GM23338 (cell line): Measurements from ENCODE around the gene THBS1. TPM values are rescaled to one million over a fixed set of nuclear protein-coding genes. Genes with fewer than 3 reads are reported as not detected.

ENCODE experiments used
- ATAC-seq: fragments of 200-7000 bp; cut with Tn5 transposase; 3 replicates; pipeline ENCODE4 v1.9.1; 2020
- DNase-seq: peaks from one replicate; pipeline ENCODE4 v3.0.0-alpha.2; 2015; ENCODE audit warnings: low spot score
- H2AFZ ChIP-seq: fragments of 200-600 bp; sonication (generic); 2 replicates; pipeline ENCODE4 v1.8.0; 2016; ENCODE audit warnings: antibody characterized with exemption, mild to moderate bottlenecking, moderate library complexity
- H3F3A ChIP-seq: fragments of 200-600 bp; sonication (generic); replicated peaks from 2 replicates; pipeline ENCODE4 v1.8.0; 2017; ENCODE audit warnings: antibody characterized with exemption, mixed run types, low read depth
- H3K27ac ChIP-seq: fragments of 200-600 bp; sonication (generic); 2 replicates; pipeline ENCODE4 v1.6.1; 2016; ENCODE audit warnings: low read depth
- H3K27me3 ChIP-seq: fragments of 200-600 bp; sonication (generic); 2 replicates; pipeline ENCODE4 v1.8.0; 2016; ENCODE audit warnings: mild to moderate bottlenecking, mixed run types, moderate library complexity; ENCODE audit not compliant: insufficient read depth
- H3K36me3 ChIP-seq: fragments of 200-600 bp; sonication (generic); 2 replicates; pipeline ENCODE4 v1.8.0; 2016; ENCODE audit warnings: mild to moderate bottlenecking; ENCODE audit not compliant: insufficient read depth
- H3K4me1 ChIP-seq: fragments of 200-600 bp; sonication (generic); 2 replicates; pipeline ENCODE4 v1.8.0; 2016; ENCODE audit warnings: mild to moderate bottlenecking, moderate library complexity; ENCODE audit not compliant: insufficient read depth
- H3K4me2 ChIP-seq: fragments of 200-600 bp; sonication (generic); 2 replicates; pipeline ENCODE4 v1.7.1; 2017; ENCODE audit warnings: mixed run types
- H3K4me3 ChIP-seq: fragments of 200-600 bp; sonication (generic); 2 replicates; pipeline ENCODE4 v1.6.1; 2016; ENCODE audit warnings: mixed run types
- H3K79me2 ChIP-seq: fragments of 200-600 bp; sonication (generic); replicated peaks from 2 replicates; pipeline ENCODE4 v1.8.0; 2017; ENCODE audit warnings: mild to moderate bottlenecking; ENCODE audit not compliant: insufficient read depth
- H3K9me2 ChIP-seq: fragments of 200-600 bp; sonication (generic); 2 replicates; pipeline ENCODE4 v1.8.0; 2017; ENCODE audit not compliant: insufficient read depth
- H4K20me1 ChIP-seq: fragments of 200-600 bp; sonication (generic); replicated peaks from 2 replicates; pipeline ENCODE4 v1.8.0; 2017; ENCODE audit warnings: mild to moderate bottlenecking; ENCODE audit not compliant: insufficient read depth
- H3K27ac Mint-ChIP-seq: 2 replicates; pipeline ENCODE4 v1.8.0; 2020; ENCODE audit warnings: inconsistent platforms, mild to moderate bottlenecking, moderate library complexity, mixed read lengths
- H3K27me3 Mint-ChIP-seq: 3 replicates; pipeline ENCODE4 v1.8.0; 2022; ENCODE audit warnings: low read depth, mild to moderate bottlenecking, moderate library complexity, mixed read lengths, inconsistent platforms; ENCODE audit not compliant: insufficient read depth, poor library complexity
- H3K36me3 Mint-ChIP-seq: 3 replicates; pipeline ENCODE4 v1.8.0; 2021; ENCODE audit warnings: low read depth, mild to moderate bottlenecking, inconsistent platforms, moderate library complexity, mixed read lengths
- H3K4me1 Mint-ChIP-seq: 3 replicates; pipeline ENCODE4 v1.8.0; 2020; ENCODE audit warnings: mild to moderate bottlenecking, inconsistent platforms, mixed read lengths
- H3K4me3 Mint-ChIP-seq: 3 replicates; pipeline ENCODE4 v1.8.0; 2021; ENCODE audit warnings: moderate library complexity, mild to moderate bottlenecking, inconsistent platforms, mixed read lengths
- H3K9me3 Mint-ChIP-seq: 3 replicates; pipeline ENCODE4 v1.8.0; 2020; ENCODE audit warnings: moderate library complexity, mild to moderate bottlenecking, inconsistent platforms, mixed read lengths
- CREB1 ChIP-seq: fragments of 250-450 bp; sonication (Bioruptor Pico); IDR thresholded peaks from 2 replicates; pipeline ENCODE4 v1.5.0; 2020; ENCODE audit warnings: low read depth, mild to moderate bottlenecking, moderate library complexity
- ETS1 ChIP-seq: IDR thresholded peaks from 2 replicates; pipeline ENCODE4 v1.6.1; 2016; ENCODE audit warnings: antibody characterized with exemption
- EZH2 ChIP-seq: fragments of 200-600 bp; sonication (generic); IDR thresholded peaks from one replicate; pipeline ENCODE4 v1.8.0; 2017; ENCODE audit warnings: antibody characterized with exemption, mild to moderate bottlenecking, low read depth; ENCODE audit not compliant: unreplicated experiment
- EZH2phosphoT487 ChIP-seq: fragments of 200-600 bp; sonication (generic); IDR thresholded peaks from one replicate; pipeline ENCODE4 v1.8.1; 2018; ENCODE audit warnings: antibody characterized with exemption; ENCODE audit not compliant: unreplicated experiment
- NANOG ChIP-seq: IDR thresholded peaks from 2 replicates; pipeline ENCODE4 v1.6.1; 2016; ENCODE audit warnings: antibody characterized with exemption, borderline replicate concordance
- POLR2AphosphoS5 ChIP-seq: IDR thresholded peaks from 2 replicates; pipeline ENCODE4 v1.6.1; 2016; ENCODE audit warnings: antibody characterized with exemption, low read depth
- STAT1 ChIP-seq: IDR thresholded peaks from one replicate; pipeline ENCODE4 v1.6.1; 2016; ENCODE audit warnings: antibody characterized with exemption; ENCODE audit not compliant: unreplicated experiment
- ZNF114 ChIP-seq: fragments of 250-450 bp; sonication (Bioruptor Pico); IDR thresholded peaks from 2 replicates; pipeline ENCODE4 v1.5.0; 2020; ENCODE audit warnings: mild to moderate bottlenecking, moderate library complexity
- ZNF331 ChIP-seq: fragments of 250-450 bp; sonication (Bioruptor Pico); IDR thresholded peaks from 2 replicates; pipeline ENCODE4 v1.5.0; 2020; ENCODE audit warnings: low read depth, mild to moderate bottlenecking, moderate library complexity
- ZNF462 ChIP-seq: fragments of 250-450 bp; sonication (Bioruptor Pico); IDR thresholded peaks from 2 replicates; pipeline ENCODE4 v1.5.0; 2020; ENCODE audit warnings: mild to moderate bottlenecking, moderate library complexity
- polyA plus RNA-seq: library from polyadenylated mRNA; unstranded; fragments of >200 nt; fragmentation: Nextera tagmentation; extraction: Ambion mirVana; gene quantifications from 2 replicates; pipeline ENCODE4 v1.2.1, GENCODE V29; 2016
- total RNA-seq: library from RNA; depleted of rRNA; stranded (reverse); fragments of >200 nt; shearing (Covaris generic); gene quantifications from 2 replicates; pipeline ENCODE4 v1.2.3, GENCODE V29; 2014
- TF ChIP-seq, protein P1 (sequence below), 2 experiments: fragments of 200-600 bp in 1 of 2; sonication (generic) in 1 of 2; conservative IDR thresholded peaks; 2 replicates each; pipeline versions ENCODE4 v1.5.1 to v1.6.1; 2016 to 2017; ENCODE audit warnings: antibody characterized with exemption in 2 of 2, low read depth in 2 of 2, mild to moderate bottlenecking in 2 of 2, moderate library complexity in 1 of 2

Gene THBS1
- total and polyA plus RNA-seq, 2 experiments from 2014 or later = 21.7 to 81.9 TPM

DNA sequence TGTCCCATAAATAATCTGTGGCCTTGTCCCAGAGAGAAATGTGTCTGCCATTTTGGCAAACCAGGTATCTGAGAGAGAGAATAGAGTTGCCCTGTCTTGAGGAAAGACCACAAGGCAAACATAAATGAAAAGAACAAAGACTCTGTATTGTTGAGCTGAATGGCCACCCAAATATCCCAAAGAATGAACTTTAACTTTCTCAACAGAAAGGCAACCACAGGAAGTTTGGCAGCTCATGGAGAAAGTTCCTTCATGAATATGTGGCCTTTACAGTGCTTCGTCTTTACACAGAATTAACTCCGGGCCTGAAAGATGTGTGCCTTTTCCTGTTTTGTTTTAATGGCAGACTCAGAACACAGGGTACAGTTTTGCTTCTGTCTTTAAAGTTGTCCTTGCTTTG, 41.4 kb upstream of the THBS1 start:
- H3K9me2 ChIP-seq = peaks cover 24% of the 10 kb centered on the region
- H3K27ac ChIP-seq = no peak overlapping the region
- no peaks in the 10 kb centered on the region for H3K79me2 ChIP-seq
- H3K4me2 ChIP-seq = no peak overlapping the region
- H3K36me3 ChIP-seq = no peaks in the 10 kb centered on the region
- Mint-ChIP-seq H3K4me1 (no peaks in the 10 kb centered on the region; the same call in 1 of the 3 replicates), H3K36me3 (no peaks in the 10 kb centered on the region), H3K9me3 (peaks cover 5% of the 10 kb centered on the region; the same call in 1 of the 3 replicates), H3K27me3 (peaks cover 3% of the 10 kb centered on the region), H3K4me3 (no peak overlapping the region), H3K27ac (no peak overlapping the region)
- H3K4me1 ChIP-seq = no peaks in the 10 kb centered on the region
- TF ChIP-seq ETS1 = no peak
- TF ChIP-seq EZH2 = no peak
- no peak for ATAC-seq
- no peak overlapping the region for H2AFZ ChIP-seq
- H3K4me3 ChIP-seq = no peak overlapping the region
- no peaks in the 10 kb centered on the region for H3K27me3 ChIP-seq
- H3F3A ChIP-seq = no peaks in the 10 kb centered on the region
- no peak for DNase-seq
- H4K20me1 ChIP-seq = no peaks in the 10 kb centered on the region

- H3K9me3 Mint-ChIP-seq = peaks cover 8% of the 10 kb centered on the region; the same call in 2 of the 3 replicates
- H3K27ac Mint-ChIP-seq = no peak overlapping the region
- Histone ChIP-seq H3K36me3 (no peaks in the 10 kb centered on the region), H3K4me2 (no peak overlapping the region), H3K27me3 (no peaks in the 10 kb centered on the region), H2AFZ (no peak overlapping the region; the same call in 1 of the 2 replicates), H4K20me1 (no peaks in the 10 kb centered on the region), H3F3A (no peaks in the 10 kb centered on the region), H3K27ac (no peak overlapping the region), H3K9me2 (peaks cover 23% of the 10 kb centered on the region), H3K4me1 (no peaks in the 10 kb centered on the region), H3K4me3 (no peak overlapping the region), H3K79me2 (no peaks in the 10 kb centered on the region)
- no peak for ATAC-seq
- H3K36me3 Mint-ChIP-seq = no peaks in the 10 kb centered on the region; the same call in 2 of the 3 replicates
- peaks cover 3% of the 10 kb centered on the region for H3K27me3 Mint-ChIP-seq
- DNase-seq = no peak
- no peak overlapping the region for H3K4me3 Mint-ChIP-seq
- no peaks in the 10 kb centered on the region; the same call in 1 of the 3 replicates for H3K4me1 Mint-ChIP-seq
- TF ChIP-seq ZNF331 (no peak), ZNF462 (CRISPR knock-in tag) (no peak), EZH2phosphoT487 (no peak), STAT1 (no peak), CREB1 (CRISPR knock-in tag) (no peak), ETS1 (no peak), ZNF114 (CRISPR knock-in tag) (no peak), NANOG (no peak), POLR2AphosphoS5 (no peak)
- TF ChIP-seq, protein P1, sequence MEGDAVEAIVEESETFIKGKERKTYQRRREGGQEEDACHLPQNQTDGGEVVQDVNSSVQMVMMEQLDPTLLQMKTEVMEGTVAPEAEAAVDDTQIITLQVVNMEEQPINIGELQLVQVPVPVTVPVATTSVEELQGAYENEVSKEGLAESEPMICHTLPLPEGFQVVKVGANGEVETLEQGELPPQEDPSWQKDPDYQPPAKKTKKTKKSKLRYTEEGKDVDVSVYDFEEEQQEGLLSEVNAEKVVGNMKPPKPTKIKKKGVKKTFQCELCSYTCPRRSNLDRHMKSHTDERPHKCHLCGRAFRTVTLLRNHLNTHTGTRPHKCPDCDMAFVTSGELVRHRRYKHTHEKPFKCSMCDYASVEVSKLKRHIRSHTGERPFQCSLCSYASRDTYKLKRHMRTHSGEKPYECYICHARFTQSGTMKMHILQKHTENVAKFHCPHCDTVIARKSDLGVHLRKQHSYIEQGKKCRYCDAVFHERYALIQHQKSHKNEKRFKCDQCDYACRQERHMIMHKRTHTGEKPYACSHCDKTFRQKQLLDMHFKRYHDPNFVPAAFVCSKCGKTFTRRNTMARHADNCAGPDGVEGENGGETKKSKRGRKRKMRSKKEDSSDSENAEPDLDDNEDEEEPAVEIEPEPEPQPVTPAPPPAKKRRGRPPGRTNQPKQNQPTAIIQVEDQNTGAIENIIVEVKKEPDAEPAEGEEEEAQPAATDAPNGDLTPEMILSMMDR (conservative IDR thresholded peaks at IDR 0.05; ENCODE audit: low read depth in 2 of 2) = no peak
Measured at GRCh38 chr15:39539973-39540558, 40.8 kb upstream of the THBS1 start.
